D721Med (cell line): ENCODE data around the gene ELOA.
"Not testable (repeated sequence)": the region's sequence is repeated elsewhere in the genome, so short reads cannot be mapped to it uniquely, and the experiment has no call there.

ENCODE experiments used
- DNase-seq: peaks from one replicate; pipeline ENCODE4 v3.0.0; 2011; ENCODE audit warnings: low spot score; ENCODE audit not compliant: insufficient read length
- FAIRE-seq: peaks from 2 replicates; lab custom pipeline; 2011; peaks lifted over from hg19 to GRCh38; lab: Jason Lieb, UNC
- CTCF ChIP-seq: IDR thresholded peaks from 2 replicates; pipeline ENCODE4 v1.5.1; 2012; ENCODE audit warnings: mild to moderate bottlenecking, control low read depth; ENCODE audit not compliant: insufficient read depth; ENCODE audit errors: missing control alignments

The ELOA gene

GRCh38 chr1:23798662-23799142, 55.4 kb downstream of the ELOA start:
- no peak for FAIRE-seq
- no peak for TF ChIP-seq CTCF
- no peak for DNase-seq

GRCh38 chr1:23799255-23799569, 55.9 kb downstream of the ELOA start:
- no peak for FAIRE-seq
- no peak for TF ChIP-seq CTCF
- DNase-seq = no peak

GRCh38 chr1:23799570-23800399, 56.5 kb downstream of the ELOA start:
- FAIRE-seq = no peak
- DNase-seq = no peak
- no peak for TF ChIP-seq CTCF

- FAIRE-seq = no peak
- TF ChIP-seq CTCF = no peak
- DNase-seq = peak; percentile 89
These were observed 57.4 kb downstream of the ELOA start, which contains the start of gene GALE for GRCh38 chr1:23800400-23801337. Gene GALE, minus strand, starts transcription at chr1:23800754. Its CDS starts 1,747 bp downstream, at chr1:23799007.

GRCh38 chr1:23801338-23801748, 58.1 kb downstream of the ELOA start:
- DNase-seq (no peak), FAIRE-seq (no peak)
- no peak for TF ChIP-seq CTCF

GRCh38 chr1:23801876-23802275, 58.6 kb downstream of the ELOA start:
- FAIRE-seq (no peak), DNase-seq (no peak)
- TF ChIP-seq CTCF = no peak

- DNase-seq, FAIRE-seq: not testable (repeated sequence)
These were observed 59.6 kb downstream of the ELOA start for GRCh38 chr1:23802809-23803342.
